MM.1S (cell line): Measurements from ENCODE around the gene TIMP4.

Source experiments
- DNase-seq: peaks from one replicate; pipeline ENCODE4 v3.0.0-alpha.2; 2015
- H2AFZ ChIP-seq: fragments of 300-600 bp; sonication (generic); 2 replicates; pipeline ENCODE4 v1.6.0; 2016; ENCODE audit warnings: antibody characterized with exemption, low read length
- H3F3A ChIP-seq: fragments of 300-600 bp; sonication (generic); 2 replicates; pipeline ENCODE4 v1.6.1; 2016; ENCODE audit warnings: mild to moderate bottlenecking, antibody characterized with exemption, low read length, moderate library complexity, mixed read lengths; ENCODE audit not compliant: insufficient read depth
- H3K27ac ChIP-seq: fragments of 300-600 bp; sonication (generic); 2 replicates; pipeline ENCODE4 v1.5.1; 2016; ENCODE audit warnings: mild to moderate bottlenecking, low read length
- H3K27me3 ChIP-seq: fragments of 300-600 bp; sonication (generic); replicated peaks from 2 replicates; pipeline ENCODE4 v1.6.0; 2016; ENCODE audit warnings: low read length; ENCODE audit not compliant: insufficient read depth
- H3K36me3 ChIP-seq: fragments of 300-600 bp; sonication (generic); replicated peaks from 2 replicates; pipeline ENCODE4 v1.6.1; 2016; ENCODE audit warnings: mild to moderate bottlenecking, low read length, mixed read lengths; ENCODE audit not compliant: insufficient read depth
- H3K4me1 ChIP-seq: fragments of 300-600 bp; sonication (generic); 2 replicates; pipeline ENCODE4 v1.6.1; 2016; ENCODE audit warnings: low read length, mixed read lengths
- H3K4me2 ChIP-seq: fragments of 300-600 bp; sonication (generic); 2 replicates; pipeline ENCODE4 v1.6.0; 2016; ENCODE audit warnings: low read depth, low read length
- H3K4me3 ChIP-seq: fragments of 300-600 bp; sonication (generic); 2 replicates; pipeline ENCODE4 v1.5.1; 2016; ENCODE audit warnings: low read length, mixed read lengths
- H3K79me2 ChIP-seq: fragments of 300-600 bp; sonication (generic); 2 replicates; pipeline ENCODE4 v1.6.1; 2016; ENCODE audit warnings: mixed run types, low read length, mixed read lengths
- H3K9ac ChIP-seq: fragments of 300-600 bp; sonication (generic); 2 replicates; pipeline ENCODE4 v1.6.1; 2016; ENCODE audit warnings: low read length, mixed read lengths
- H3K9me2 ChIP-seq: fragments of 300-600 bp; sonication (generic); replicated peaks from 2 replicates; pipeline ENCODE4 v1.6.1; 2016; ENCODE audit warnings: mild to moderate bottlenecking, low read length, mixed read lengths; ENCODE audit not compliant: insufficient read depth
- H3K9me3 ChIP-seq: fragments of 300-600 bp; sonication (generic); replicated peaks from 2 replicates; pipeline ENCODE4 v1.6.1; 2016; ENCODE audit warnings: mild to moderate bottlenecking, low read length, mixed read lengths; ENCODE audit not compliant: insufficient read depth
- H4K20me1 ChIP-seq: fragments of 300-600 bp; sonication (generic); 2 replicates; pipeline ENCODE4 v1.6.1; 2016; ENCODE audit warnings: mild to moderate bottlenecking, low read length, moderate library complexity, mixed read lengths; ENCODE audit not compliant: insufficient read depth
- EZH2 ChIP-seq: fragments of 300-600 bp; sonication (generic); optimal IDR thresholded peaks from 2 replicates; pipeline ENCODE3; 2017; ENCODE audit warnings: low read depth, mild to moderate bottlenecking, antibody characterized with exemption, low read length, mixed read lengths
- EZH2phosphoT487 ChIP-seq: fragments of 300-600 bp; sonication (generic); IDR thresholded peaks from 2 replicates; pipeline ENCODE4 v1.6.1; 2018; ENCODE audit warnings: antibody characterized with exemption, low read length
- TF ChIP-seq, protein P1 (sequence below): fragments of 300-600 bp; sonication (generic); IDR thresholded peaks from 2 replicates; pipeline ENCODE4 v1.5.1; 2016; ENCODE audit warnings: antibody characterized with exemption, low read length, mixed read lengths

Gene TIMP4

DNA sequence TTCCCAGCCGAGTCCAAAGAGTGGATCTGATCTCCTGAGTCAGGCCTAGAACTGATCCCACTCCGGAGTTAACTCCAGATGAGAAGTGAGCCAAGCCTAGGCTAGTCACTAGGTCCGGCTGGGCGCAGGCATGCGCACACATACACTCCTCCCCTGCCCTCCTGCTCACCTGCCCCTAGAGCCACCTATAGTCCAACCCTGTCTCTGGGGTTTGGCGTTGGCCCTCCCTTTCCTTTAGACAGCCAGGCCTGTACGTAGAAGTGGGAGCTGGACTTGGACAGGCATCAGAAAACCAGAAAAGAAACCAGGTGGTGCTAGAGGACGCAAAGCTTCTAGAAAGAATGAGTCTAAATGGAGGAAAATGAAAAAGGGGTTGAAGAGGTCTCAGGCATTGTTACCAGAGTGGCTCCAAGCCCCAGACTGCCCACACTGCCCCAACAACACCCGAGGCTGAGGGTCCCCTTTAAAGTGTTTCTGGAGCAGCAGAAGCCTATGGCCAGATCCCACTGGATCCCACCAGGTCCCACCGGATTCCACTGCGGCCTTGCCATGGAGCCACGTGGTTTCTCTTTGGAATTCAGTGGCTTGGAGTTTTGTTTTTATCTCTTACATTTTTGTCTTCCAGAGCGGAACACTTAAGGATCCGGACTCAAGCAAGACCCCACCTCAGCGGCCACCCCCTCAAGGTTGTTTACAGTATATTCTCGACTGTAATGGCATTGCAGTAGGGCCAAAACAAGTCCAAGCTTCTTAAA lies 24.2 kb upstream of the TIMP4 start:
- no peaks in the 10 kb centered on the region for H3K27me3 ChIP-seq
- no peak overlapping the region for H3K4me3 ChIP-seq
- no peaks in the 10 kb centered on the region for H3K36me3 ChIP-seq
- H3F3A ChIP-seq, result no peaks in the 10 kb centered on the region
- no peak overlapping the region for H3K27ac ChIP-seq
- TF ChIP-seq EZH2phosphoT487, result no peak
- TF ChIP-seq, protein P1, sequence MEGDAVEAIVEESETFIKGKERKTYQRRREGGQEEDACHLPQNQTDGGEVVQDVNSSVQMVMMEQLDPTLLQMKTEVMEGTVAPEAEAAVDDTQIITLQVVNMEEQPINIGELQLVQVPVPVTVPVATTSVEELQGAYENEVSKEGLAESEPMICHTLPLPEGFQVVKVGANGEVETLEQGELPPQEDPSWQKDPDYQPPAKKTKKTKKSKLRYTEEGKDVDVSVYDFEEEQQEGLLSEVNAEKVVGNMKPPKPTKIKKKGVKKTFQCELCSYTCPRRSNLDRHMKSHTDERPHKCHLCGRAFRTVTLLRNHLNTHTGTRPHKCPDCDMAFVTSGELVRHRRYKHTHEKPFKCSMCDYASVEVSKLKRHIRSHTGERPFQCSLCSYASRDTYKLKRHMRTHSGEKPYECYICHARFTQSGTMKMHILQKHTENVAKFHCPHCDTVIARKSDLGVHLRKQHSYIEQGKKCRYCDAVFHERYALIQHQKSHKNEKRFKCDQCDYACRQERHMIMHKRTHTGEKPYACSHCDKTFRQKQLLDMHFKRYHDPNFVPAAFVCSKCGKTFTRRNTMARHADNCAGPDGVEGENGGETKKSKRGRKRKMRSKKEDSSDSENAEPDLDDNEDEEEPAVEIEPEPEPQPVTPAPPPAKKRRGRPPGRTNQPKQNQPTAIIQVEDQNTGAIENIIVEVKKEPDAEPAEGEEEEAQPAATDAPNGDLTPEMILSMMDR, result no peak
- H3K9ac ChIP-seq, result no peak overlapping the region
- no peak for DNase-seq
- H3K79me2 ChIP-seq, result no peaks in the 10 kb centered on the region
- H3K4me1 ChIP-seq, result no peaks in the 10 kb centered on the region
- H4K20me1 ChIP-seq, result no peaks in the 10 kb centered on the region
- no peak overlapping the region for H2AFZ ChIP-seq
- H3K9me2 ChIP-seq, result no peaks in the 10 kb centered on the region
- no peaks in the 10 kb centered on the region for H3K9me3 ChIP-seq
- H3K4me2 ChIP-seq, result no peak overlapping the region

DNA sequence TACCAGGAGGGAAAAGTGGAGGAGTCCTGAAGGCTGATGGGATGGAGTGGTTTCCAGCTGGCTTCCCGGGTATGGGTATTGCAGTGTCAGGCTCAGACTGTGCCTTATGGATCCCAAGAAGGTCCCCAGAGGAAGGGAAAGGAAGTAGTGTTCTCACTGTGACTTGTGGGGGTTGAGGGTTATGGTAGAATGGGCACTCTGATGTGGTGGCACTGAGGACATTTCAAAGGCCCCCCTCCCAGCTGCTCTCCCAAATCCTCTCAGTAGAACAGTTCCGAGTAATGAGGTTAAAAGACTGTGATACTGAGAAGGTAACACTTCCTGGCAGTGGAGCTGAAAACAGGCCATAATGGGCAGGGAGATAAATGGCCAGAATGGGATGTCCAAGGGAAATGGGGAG lies 23.1 kb upstream of the TIMP4 start:
- no peak overlapping the region for H3K9ac ChIP-seq
- H3K9me3 ChIP-seq, result no peaks in the 10 kb centered on the region
- H3F3A ChIP-seq, result no peaks in the 10 kb centered on the region
- H3K27ac ChIP-seq, result no peak overlapping the region
- DNase-seq, result no peak
- H3K4me1 ChIP-seq, result no peaks in the 10 kb centered on the region
- no peaks in the 10 kb centered on the region for H3K27me3 ChIP-seq
- no peaks in the 10 kb centered on the region for H3K9me2 ChIP-seq
- H2AFZ ChIP-seq, result no peak overlapping the region
- H3K4me3 ChIP-seq, result no peak overlapping the region
- no peak overlapping the region for H3K4me2 ChIP-seq
- H3K79me2 ChIP-seq, result no peaks in the 10 kb centered on the region
- no peaks in the 10 kb centered on the region for H3K36me3 ChIP-seq
- H4K20me1 ChIP-seq, result no peaks in the 10 kb centered on the region
- TF ChIP-seq, protein P1, result no peak
- no peak for TF ChIP-seq EZH2phosphoT487
- TF ChIP-seq EZH2, result no peak

DNA sequence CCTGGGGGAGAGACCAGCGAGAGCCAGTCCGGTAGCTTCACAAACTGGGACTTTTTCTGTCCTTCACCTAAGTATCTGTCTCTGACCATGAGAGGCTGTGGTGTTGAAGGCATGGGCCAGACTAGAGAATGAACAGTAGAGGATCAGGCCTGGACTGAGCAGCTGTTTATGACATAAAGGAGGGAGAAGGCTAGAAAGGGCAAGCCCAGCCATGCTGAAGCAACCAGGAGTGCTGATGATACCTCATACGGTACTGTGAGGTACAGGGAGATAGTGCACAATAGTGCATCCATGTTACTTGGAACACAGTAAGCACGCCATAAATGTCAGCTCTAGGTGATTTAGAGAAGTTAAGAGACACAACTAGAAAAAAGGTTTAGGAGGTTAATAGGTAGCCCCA lies 22.6 kb upstream of the TIMP4 start:
- Histone ChIP-seq H3K4me3 (no peak overlapping the region), H3K9ac (no peak overlapping the region), H3K4me1 (no peaks in the 10 kb centered on the region), H3F3A (no peaks in the 10 kb centered on the region), H3K27me3 (no peaks in the 10 kb centered on the region), H3K27ac (no peak overlapping the region), H3K79me2 (no peaks in the 10 kb centered on the region), H3K36me3 (no peaks in the 10 kb centered on the region), H2AFZ (no peak overlapping the region), H3K9me2 (no peaks in the 10 kb centered on the region), H3K9me3 (no peaks in the 10 kb centered on the region), H4K20me1 (no peaks in the 10 kb centered on the region), H3K4me2 (no peak overlapping the region)
- TF ChIP-seq, protein P1, result no peak
- no peak for TF ChIP-seq EZH2
- no peak for TF ChIP-seq EZH2phosphoT487
- DNase-seq, result no peak
